ENCODE measurements around the gene COG5. TPM values are rescaled to one million over a fixed set of nuclear protein-coding genes. Genes with fewer than 3 reads are reported as not detected.

COG5 gene
- total and polyA plus RNA-seq, 8 donors = 4.1 to 34.7 (median 26.5) TPM

- TF ChIP-seq CTCF (IDR thresholded peaks at IDR 0.05) = no peak
- no peak for FAIRE-seq
- ATAC-seq = peak in 3 of 4 donors; percentile 33 to 38 (median 34)
- H3K4me3 ChIP-seq = no peak overlapping the region
- DNase-seq = no peak
- intact Hi-C loops (cut with DNase I) = no loop called here
- WGBS, 2 donors = 92 to 93% methylated on average over 14 of the region's 14 CpGs
- H3K9me3 ChIP-seq = no peaks in the 10 kb centered on the region
- no peak overlapping the region for H3K27ac ChIP-seq
- H3K27me3 ChIP-seq = no peaks in the 10 kb centered on the region
- H3K4me1 ChIP-seq = peaks cover 5 to 20% (median 17%) of the 10 kb centered on the region in 3 donors
- peaks cover 0 to 19% (median 5%) of the 10 kb centered on the region in 3 donors for H3K36me3 ChIP-seq
These were observed 384.2 kb downstream of the COG5 start for GRCh38 chr7:107179326-107180164.

- TF ChIP-seq CTCF (IDR thresholded peaks at IDR 0.05) = no peak
- peaks cover 17 to 44% (median 40%) of the 10 kb centered on the region in 3 donors for H3K4me1 ChIP-seq
- WGBS, 2 donors = 37 to 41% methylated on average over 4 of the region's 4 CpGs
- intact Hi-C loops (cut with DNase I) = no loop called here
- H3K9me3 ChIP-seq = no peaks in the 10 kb centered on the region
- no peak overlapping the region for H3K27ac ChIP-seq
- H3K36me3 ChIP-seq = no peaks in the 10 kb centered on the region
- ATAC-seq (no peak), FAIRE-seq (no peak), DNase-seq (no peak)
- H3K4me3 ChIP-seq = no peak overlapping the region
- H3K27me3 ChIP-seq = no peaks in the 10 kb centered on the region
These were observed 389.9 kb downstream of the COG5 start for GRCh38 chr7:107173691-107174406.

- Histone ChIP-seq H3K4me3 (no peak overlapping the region), H3K4me1 (peaks cover 17 to 44% (median 40%) of the 10 kb centered on the region in 3 donors), H3K27ac (no peak overlapping the region), H3K27me3 (no peaks in the 10 kb centered on the region), H3K9me3 (no peaks in the 10 kb centered on the region), H3K36me3 (no peaks in the 10 kb centered on the region)
- no peak for ATAC-seq
- WGBS, 2 donors = 87 to 95% methylated on average over 2 of the region's 2 CpGs
- intact Hi-C loops (cut with DNase I) = no loop called here
- no peak for TF ChIP-seq CTCF (IDR thresholded peaks at IDR 0.05)
- no peak for DNase-seq
- FAIRE-seq = no peak
These were observed 390.5 kb downstream of the COG5 start for GRCh38 chr7:107173191-107173590.

GRCh38 chr7:107172276-107173032 is 391.3 kb downstream of the COG5 start:
- intact Hi-C loops (cut with DNase I) = no loop called here
- Histone ChIP-seq H3K4me1 (peaks cover 17 to 44% (median 40%) of the 10 kb centered on the region in 3 donors), H3K4me3 (no peak overlapping the region), H3K27me3 (no peaks in the 10 kb centered on the region), H3K27ac (no peak overlapping the region), H3K9me3 (no peaks in the 10 kb centered on the region), H3K36me3 (no peaks in the 10 kb centered on the region)
- ATAC-seq (no peak), FAIRE-seq (peak; percentile 43), DNase-seq (no peak)
- TF ChIP-seq CTCF (IDR thresholded peaks at IDR 0.05) = no peak
- WGBS, 2 donors = 67 to 68% methylated on average over 4 of the region's 4 CpGs
